Thymus (tissue), 11 donors: Measurements from ENCODE around the gene FAM131B. TPM values are rescaled to one million over a fixed set of nuclear protein-coding genes. Genes with fewer than 3 reads are reported as not detected.
A peak's percentile ranks its signal among the peaks of the same experiment; 100 is the strongest.

Source experiments
- DNase-seq, 9 donors: peaks; one replicate each; pipeline ENCODE4 v3.0.0-alpha.2; 2013; ENCODE audit warnings: low spot score in 9 of 9, low read depth in 6 of 9, missing footprints in 1 of 9
- H3K27ac ChIP-seq, 2 donors: one replicate each; pipeline ENCODE4 v1.5.1; 2013; ENCODE audit warnings: control low read depth in 1 of 2, low read depth in 1 of 2, low read length in 1 of 2, mild to moderate bottlenecking in 1 of 2, moderate library complexity in 1 of 2
- H3K27me3 ChIP-seq, 2 donors: one replicate each; pipeline ENCODE4 v1.5.1; 2013; ENCODE audit warnings: low read length in 1 of 2; ENCODE audit not compliant: control insufficient read depth in 2 of 2, insufficient read depth in 1 of 2
- H3K36me3 ChIP-seq, 2 donors: one replicate each; pipeline ENCODE4 v1.5.1; 2013; ENCODE audit warnings: low read length in 1 of 2, mild to moderate bottlenecking in 1 of 2, moderate library complexity in 1 of 2; ENCODE audit not compliant: control insufficient read depth in 2 of 2, insufficient read depth in 2 of 2
- H3K4me1 ChIP-seq, 2 donors: one replicate each; pipeline ENCODE4 v1.5.1; 2013; ENCODE audit warnings: low read length in 2 of 2; ENCODE audit not compliant: control insufficient read depth in 2 of 2, insufficient read depth in 2 of 2
- H3K4me3 ChIP-seq, 2 donors: one replicate each; pipeline ENCODE4 v1.5.1; 2013; ENCODE audit warnings: low read length in 2 of 2, control low read depth in 1 of 2, mild to moderate bottlenecking in 1 of 2
- H3K9me3 ChIP-seq, 2 donors: one replicate each; pipeline ENCODE4 v1.5.1; 2013; ENCODE audit warnings: low read length in 1 of 2, mild to moderate bottlenecking in 1 of 2; ENCODE audit not compliant: control insufficient read depth in 2 of 2, insufficient read depth in 1 of 2
- WGBS: extraction: QIAGEN DNeasy Blood & Tissue Kit; methylation state at CpG from one replicate; pipeline ENCODE4 v1.1.7; 2013; 5-methylcytosine and 5-hydroxymethylcytosine counted together
- polyA plus RNA-seq: library from polyadenylated mRNA; stranded (reverse); fragments of 200-250 nt; gene quantifications from one replicate; pipeline ENCODE4 v1.2.3, GENCODE V29; 2013
- total RNA-seq: library from RNA; stranded (reverse); fragments of 120-200 nt; gene quantifications from one replicate; pipeline ENCODE4 v1.2.4, GENCODE V29; 2013
- donor health status: healthy.

Gene FAM131B
- total and polyA plus RNA-seq, 2 donors, result 0.47 to 0.68 TPM

GRCh38 chr7:143305423-143306070 lies 57.0 kb downstream of the FAM131B start:
- no peak overlapping the region for H3K27ac ChIP-seq
- 88% methylated on average over 10 of the region's 10 CpGs for WGBS

DNA sequence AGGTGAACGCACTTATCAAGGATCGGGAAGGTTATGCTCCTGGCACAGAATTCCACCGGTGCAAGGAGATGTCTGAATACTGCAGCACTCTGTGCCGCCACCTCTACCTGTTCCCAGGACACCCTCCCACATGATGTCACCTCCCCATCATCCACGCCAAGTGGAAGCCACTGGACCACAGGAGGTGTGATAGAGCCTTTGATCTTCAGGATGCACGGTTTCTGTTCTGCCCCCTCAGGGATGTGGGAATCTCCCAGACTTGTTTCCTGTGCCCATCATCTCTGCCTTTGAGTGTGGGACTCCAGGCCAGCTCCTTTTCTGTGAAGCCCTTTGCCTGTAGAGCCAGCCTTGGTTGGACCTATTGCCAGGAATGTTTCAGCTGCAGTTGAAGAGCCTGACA lies 57.6 kb downstream of the FAM131B start:
- peaks cover 0 to 4% of the 10 kb centered on the region in 2 donors for H3K4me1 ChIP-seq
- H3K27ac ChIP-seq, result no peak overlapping the region

More at GRCh38 chr7:143305423-143306070, 57.0 kb downstream of the FAM131B start:
- Histone ChIP-seq H3K4me1 (no peaks in the 10 kb centered on the region), H3K36me3 (peaks cover 55 to 84% of the 10 kb centered on the region in 2 donors), H3K4me3 (no peak overlapping the region), H3K9me3 (no peaks in the 10 kb centered on the region), H3K27me3 (no peaks in the 10 kb centered on the region)
- DNase-seq, result peak in 2 of 9 donors; percentile 53 to 61

GRCh38 chr7:143303733-143304132 lies 58.8 kb downstream of the FAM131B start:
- WGBS, result 97% methylated on average over 10 of the region's 10 CpGs
- peaks cover 0 to 4% of the 10 kb centered on the region in 2 donors for H3K4me1 ChIP-seq

More for the DNA sequence above, 57.6 kb downstream of the FAM131B start:
- H3K4me3 ChIP-seq, result no peak overlapping the region
- 92% methylated on average over 6 of the region's 6 CpGs for WGBS
- no peaks in the 10 kb centered on the region for H3K27me3 ChIP-seq
- H3K36me3 ChIP-seq, result peaks cover 61 to 90% of the 10 kb centered on the region in 2 donors
- DNase-seq, result no peak
- H3K9me3 ChIP-seq, result no peaks in the 10 kb centered on the region

More at GRCh38 chr7:143303733-143304132, 58.8 kb downstream of the FAM131B start:
- H3K36me3 ChIP-seq, result peaks cover 56 to 94% of the 10 kb centered on the region in 2 donors
- H3K9me3 ChIP-seq, result no peaks in the 10 kb centered on the region
- H3K4me3 ChIP-seq, result no peak overlapping the region
- H3K27ac ChIP-seq, result no peak overlapping the region
- no peak for DNase-seq
- no peaks in the 10 kb centered on the region for H3K27me3 ChIP-seq

Other genes starting within 250 kb of the FAM131B start
- gene PIP, start 230.6 kb downstream of the FAM131B start, total RNA-seq, result 0.28 TPM
- 6.5 TPM for gene PIP, start 230.6 kb downstream of the FAM131B start, polyA plus RNA-seq
- gene TAS2R39, start 179.3 kb downstream of the FAM131B start, total RNA-seq, result not detected
- not detected for gene TAS2R39, start 179.3 kb downstream of the FAM131B start, polyA plus RNA-seq
- gene TAS2R40, start 140.7 kb downstream of the FAM131B start, total RNA-seq, result not detected
- gene TAS2R40, start 140.7 kb downstream of the FAM131B start, polyA plus RNA-seq, result not detected
- 130 TPM for gene GSTK1, start 99.3 kb downstream of the FAM131B start, total RNA-seq
- 141 TPM for gene GSTK1, start 99.3 kb downstream of the FAM131B start, polyA plus RNA-seq
- gene TMEM139, start 77.8 kb downstream of the FAM131B start, total RNA-seq, result 0.19 TPM
- 0.64 TPM for gene TMEM139, start 77.8 kb downstream of the FAM131B start, polyA plus RNA-seq
- 18.6 TPM for gene CASP2, start 74.4 kb downstream of the FAM131B start, total RNA-seq
- 17.5 TPM for gene CASP2, start 74.4 kb downstream of the FAM131B start, polyA plus RNA-seq
- 0.09 TPM for gene CLCN1, start 46.6 kb downstream of the FAM131B start, total RNA-seq
- gene CLCN1, start 46.6 kb downstream of the FAM131B start, polyA plus RNA-seq, result 0.57 TPM
- gene ZYX, start 18.6 kb upstream of the FAM131B start, total RNA-seq, result 16.8 TPM
- gene ZYX, start 18.6 kb upstream of the FAM131B start, polyA plus RNA-seq, result 113 TPM
- 34.3 TPM for gene EPHA1, start 46.1 kb upstream of the FAM131B start, total RNA-seq
- gene EPHA1, start 46.1 kb upstream of the FAM131B start, polyA plus RNA-seq, result 12.5 TPM
- 0.24 TPM for gene TAS2R60, start 80.7 kb upstream of the FAM131B start, total RNA-seq
- 0.02 TPM for gene TAS2R60, start 80.7 kb upstream of the FAM131B start, polyA plus RNA-seq
- 0.24 TPM for gene TAS2R41, start 115.2 kb upstream of the FAM131B start, total RNA-seq
- 0.02 TPM for gene TAS2R41, start 115.2 kb upstream of the FAM131B start, polyA plus RNA-seq
- gene CTAGE15, start 209.1 kb upstream of the FAM131B start, total RNA-seq, result 0.24 TPM
- gene CTAGE15, start 209.1 kb upstream of the FAM131B start, polyA plus RNA-seq, result 0.27 TPM